DND-41 (cell line): ENCODE measurements around the gene NOS1AP.

Experiments used
- ATAC-seq: fragments of 200-7000 bp; cut with Tn5 transposase; 3 replicates; pipeline ENCODE4 v1.9.1; 2021; ENCODE audit warnings: low read depth; ENCODE audit not compliant: insufficient read depth
- DNase-seq: peaks from one replicate; pipeline ENCODE4 v3.0.0-alpha.2; 2020
- H2AFZ ChIP-seq: 2 replicates; pipeline ENCODE4 v1.6.0; 2012; ENCODE audit warnings: low read depth, low read length
- H3K27ac ChIP-seq: 2 replicates; pipeline ENCODE4 v1.5.1; 2012; ENCODE audit warnings: low read length, inconsistent platforms
- H3K27me3 ChIP-seq: fragments of 200-600 bp; sonication (generic); 2 replicates; pipeline ENCODE4 v1.6.0; 2012; ENCODE audit warnings: low read length, mild to moderate bottlenecking, inconsistent platforms; ENCODE audit not compliant: insufficient read depth, poor library complexity
- H3K36me3 ChIP-seq: 2 replicates; pipeline ENCODE4 v1.5.1; 2012; ENCODE audit warnings: low read length, inconsistent platforms; ENCODE audit not compliant: insufficient read depth
- H3K4me1 ChIP-seq: 2 replicates; pipeline ENCODE4 v1.5.1; 2012; ENCODE audit warnings: mild to moderate bottlenecking, low read length; ENCODE audit not compliant: insufficient read depth
- H3K4me2 ChIP-seq: 2 replicates; pipeline ENCODE4 v1.6.0; 2012; ENCODE audit warnings: mild to moderate bottlenecking, moderate library complexity, low read length, inconsistent platforms; ENCODE audit not compliant: insufficient read depth
- H3K4me3 ChIP-seq, 2 experiments: fragments of 200-600 bp in 1 of 2; shearing (Covaris generic) in 1 of 2; 2 replicates each; pipeline ENCODE4 v1.5.1; 2012 to 2016; ENCODE audit warnings: inconsistent platforms in 2 of 2, low read length in 2 of 2, mild to moderate bottlenecking in 2 of 2, low read depth in 1 of 2, moderate library complexity in 1 of 2
- H3K79me2 ChIP-seq: 2 replicates; pipeline ENCODE4 v1.6.0; 2012; ENCODE audit warnings: low read length, inconsistent platforms; ENCODE audit not compliant: insufficient read depth
- H3K9ac ChIP-seq: 2 replicates; pipeline ENCODE4 v1.6.0; 2012; ENCODE audit warnings: low read depth, mild to moderate bottlenecking, inconsistent platforms, low read length, moderate library complexity
- H3K9me3 ChIP-seq: 2 replicates; pipeline ENCODE4 v1.5.1; 2012; ENCODE audit warnings: low read length, moderate library complexity, mild to moderate bottlenecking, inconsistent platforms; ENCODE audit not compliant: insufficient read depth, severe bottlenecking
- H4K20me1 ChIP-seq: 2 replicates; pipeline ENCODE4 v1.6.0; 2012; ENCODE audit warnings: low read length; ENCODE audit not compliant: insufficient read depth
- EZH2 ChIP-seq: IDR thresholded peaks from 3 replicates; pipeline ENCODE4 v1.6.1; 2012; ENCODE audit warnings: borderline replicate concordance, low read depth, mild to moderate bottlenecking, moderate library complexity, low read length, inconsistent platforms; ENCODE audit not compliant: severe bottlenecking
- TF ChIP-seq, protein P1 (sequence below): IDR thresholded peaks from 2 replicates; pipeline ENCODE4 v1.5.1; 2012; ENCODE audit warnings: borderline replicate concordance, low read length, moderate library complexity, mild to moderate bottlenecking; ENCODE audit not compliant: poor library complexity, severe bottlenecking; ENCODE audit errors: extremely low read depth

Gene NOS1AP

DNA sequence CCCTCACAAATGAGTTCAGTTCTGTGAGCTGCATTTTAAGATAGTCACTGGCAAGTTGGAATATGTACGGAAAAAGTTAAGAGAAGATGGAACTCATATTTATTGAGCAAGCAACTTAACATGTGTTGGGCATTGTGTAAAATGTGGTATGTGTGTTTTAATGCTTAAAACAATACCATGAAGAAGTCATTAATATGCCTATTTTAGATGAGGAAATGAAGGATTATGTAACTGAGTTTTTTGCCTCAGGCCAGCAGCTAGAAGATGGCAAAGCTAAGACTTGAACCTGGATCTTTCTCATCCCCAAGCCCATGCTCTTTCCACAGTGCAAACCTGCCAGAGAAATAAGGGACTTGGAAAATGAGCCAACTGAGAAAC lies 258.3 kb downstream of the NOS1AP start:
- Histone ChIP-seq H3K9me3 (no peaks in the 10 kb centered on the region), H3K9ac (no peak overlapping the region), H3K4me2 (no peak overlapping the region), H3K27me3 (peaks cover 52% of the 10 kb centered on the region), H3K27ac (no peak overlapping the region), H3K36me3 (no peaks in the 10 kb centered on the region), H4K20me1 (no peaks in the 10 kb centered on the region), H3K4me3 (no peak overlapping the region), H3K4me1 (no peaks in the 10 kb centered on the region), H2AFZ (no peak overlapping the region), H3K79me2 (no peaks in the 10 kb centered on the region)
- no peak for DNase-seq
- ATAC-seq = no peak
- TF ChIP-seq, protein P1, sequence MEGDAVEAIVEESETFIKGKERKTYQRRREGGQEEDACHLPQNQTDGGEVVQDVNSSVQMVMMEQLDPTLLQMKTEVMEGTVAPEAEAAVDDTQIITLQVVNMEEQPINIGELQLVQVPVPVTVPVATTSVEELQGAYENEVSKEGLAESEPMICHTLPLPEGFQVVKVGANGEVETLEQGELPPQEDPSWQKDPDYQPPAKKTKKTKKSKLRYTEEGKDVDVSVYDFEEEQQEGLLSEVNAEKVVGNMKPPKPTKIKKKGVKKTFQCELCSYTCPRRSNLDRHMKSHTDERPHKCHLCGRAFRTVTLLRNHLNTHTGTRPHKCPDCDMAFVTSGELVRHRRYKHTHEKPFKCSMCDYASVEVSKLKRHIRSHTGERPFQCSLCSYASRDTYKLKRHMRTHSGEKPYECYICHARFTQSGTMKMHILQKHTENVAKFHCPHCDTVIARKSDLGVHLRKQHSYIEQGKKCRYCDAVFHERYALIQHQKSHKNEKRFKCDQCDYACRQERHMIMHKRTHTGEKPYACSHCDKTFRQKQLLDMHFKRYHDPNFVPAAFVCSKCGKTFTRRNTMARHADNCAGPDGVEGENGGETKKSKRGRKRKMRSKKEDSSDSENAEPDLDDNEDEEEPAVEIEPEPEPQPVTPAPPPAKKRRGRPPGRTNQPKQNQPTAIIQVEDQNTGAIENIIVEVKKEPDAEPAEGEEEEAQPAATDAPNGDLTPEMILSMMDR = no peak
- no peak for TF ChIP-seq EZH2

DNA sequence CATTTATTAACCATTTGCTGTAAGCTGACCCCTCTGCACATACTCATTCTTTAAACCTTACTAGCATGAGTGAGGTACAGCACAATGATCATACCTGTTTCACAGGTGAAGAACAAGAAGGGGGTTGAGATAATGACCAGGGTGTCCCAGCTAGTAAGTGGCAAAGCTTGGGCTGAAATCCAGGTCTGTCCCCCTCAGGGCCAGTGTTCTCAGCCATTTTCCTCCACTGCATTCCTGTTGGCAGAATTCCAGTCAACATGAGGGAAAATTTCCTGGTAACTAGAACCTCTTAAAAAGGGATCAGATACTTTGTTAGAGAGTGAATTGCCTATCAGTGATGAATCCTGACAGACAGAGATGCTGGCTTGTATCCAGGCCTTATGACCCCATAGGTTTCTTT lies 259.0 kb downstream of the NOS1AP start:
- TF ChIP-seq EZH2 = no peak
- TF ChIP-seq, protein P1 = no peak
- Histone ChIP-seq H2AFZ (no peak overlapping the region), H3K27ac (no peak overlapping the region), H4K20me1 (no peaks in the 10 kb centered on the region), H3K4me2 (no peak overlapping the region), H3K4me1 (no peaks in the 10 kb centered on the region), H3K9me3 (no peaks in the 10 kb centered on the region), H3K36me3 (no peaks in the 10 kb centered on the region), H3K79me2 (no peaks in the 10 kb centered on the region), H3K9ac (no peak overlapping the region), H3K4me3 (no peak overlapping the region), H3K27me3 (peaks cover 48% of the 10 kb centered on the region)
- ATAC-seq = no peak
- DNase-seq = no peak

DNA sequence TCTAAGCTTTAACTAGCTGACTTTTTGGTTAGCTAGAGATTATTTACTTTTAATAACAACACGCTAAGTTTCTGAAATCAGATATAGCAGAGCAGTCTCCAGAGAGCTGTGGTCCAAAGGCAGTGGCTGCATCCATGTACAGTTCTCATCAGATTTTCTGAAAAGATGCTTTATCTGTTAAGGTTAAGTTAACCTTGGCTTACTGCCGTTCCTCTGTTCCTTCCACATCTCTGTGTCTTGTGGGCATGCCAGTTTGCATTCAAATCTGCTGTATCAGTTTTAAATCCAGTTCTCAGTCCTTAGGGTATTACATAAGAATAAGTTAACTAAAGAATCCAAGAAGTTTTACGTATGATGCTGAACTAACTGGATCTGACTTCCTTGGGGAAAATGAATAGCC lies 260.3 kb downstream of the NOS1AP start:
- H4K20me1 ChIP-seq = no peaks in the 10 kb centered on the region
- H3K4me2 ChIP-seq = no peak overlapping the region
- peaks cover 35% of the 10 kb centered on the region for H3K27me3 ChIP-seq
- no peaks in the 10 kb centered on the region for H3K4me1 ChIP-seq
- no peak for ATAC-seq
- no peaks in the 10 kb centered on the region for H3K36me3 ChIP-seq
- no peaks in the 10 kb centered on the region for H3K79me2 ChIP-seq
- no peak for DNase-seq
- H3K27ac ChIP-seq = no peak overlapping the region
- H2AFZ ChIP-seq = no peak overlapping the region
- H3K9me3 ChIP-seq = no peaks in the 10 kb centered on the region
- no peak overlapping the region for H3K4me3 ChIP-seq
- TF ChIP-seq EZH2 = no peak
- TF ChIP-seq, protein P1 = no peak
- no peak overlapping the region for H3K9ac ChIP-seq

DNA sequence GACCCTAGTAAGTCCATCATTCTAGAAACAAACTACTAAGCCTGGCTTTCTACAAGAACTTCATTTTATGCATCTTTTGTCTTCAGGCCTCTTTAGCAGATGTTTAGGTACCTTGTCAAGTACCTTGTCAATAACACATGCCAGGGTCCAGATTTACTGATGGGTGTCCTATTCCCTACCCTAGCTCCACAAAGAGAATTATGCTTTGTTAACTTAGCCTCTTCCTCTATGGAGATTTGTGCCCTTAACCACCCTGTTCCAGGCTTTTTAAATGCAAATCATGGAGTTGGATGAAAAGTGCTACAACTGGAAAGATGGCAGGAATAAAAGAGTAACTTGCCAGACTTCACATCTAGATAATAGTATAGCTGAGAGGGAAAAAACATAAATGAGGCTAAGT lies 264.5 kb downstream of the NOS1AP start:
- ATAC-seq = no peak
- Histone ChIP-seq H3K79me2 (no peaks in the 10 kb centered on the region), H4K20me1 (no peaks in the 10 kb centered on the region), H3K4me1 (no peaks in the 10 kb centered on the region), H3K4me2 (no peak overlapping the region), H3K9me3 (no peaks in the 10 kb centered on the region), H3K9ac (no peak overlapping the region), H3K27ac (no peak overlapping the region), H2AFZ (no peak overlapping the region), H3K36me3 (no peaks in the 10 kb centered on the region), H3K27me3 (peaks cover 13% of the 10 kb centered on the region), H3K4me3 (no peak overlapping the region)
- TF ChIP-seq, protein P1 = no peak
- TF ChIP-seq EZH2 = no peak
- no peak for DNase-seq
